ENCODE data around the gene NOTCH3.

GRCh38 chr19:15200553-15201364 lies at the start of gene NOTCH3:
- TF ChIP-seq POLR2A (IDR thresholded peaks at IDR 0.05) (no peak), CTCF (IDR thresholded peaks at IDR 0.05) (no peak)

All from ovary (tissue), 3 donors.